Measurements from ENCODE around the gene KIF2C. TPM values are rescaled to one million over a fixed set of nuclear protein-coding genes. Genes with fewer than 3 reads are reported as not detected.
A peak's percentile ranks its signal among the peaks of the same experiment; 100 is the strongest.

KIF2C gene
- total and polyA plus RNA-seq, 9 of the 15 experiments (the other 6 are each of a cell fraction or from before 2014, with no cell fraction given) = 84.9 to 226 (median 169) TPM

GRCh38 chr1:44739307-44740178, at the start of gene KIF2C (continued):
- TF ChIP-seq, protein P1, sequence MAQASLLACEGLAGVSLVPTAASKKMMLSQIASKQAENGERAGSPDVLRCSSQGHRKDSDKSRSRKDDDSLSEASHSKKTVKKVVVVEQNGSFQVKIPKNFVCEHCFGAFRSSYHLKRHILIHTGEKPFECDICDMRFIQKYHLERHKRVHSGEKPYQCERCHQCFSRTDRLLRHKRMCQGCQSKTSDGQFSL (CRISPR knock-in tag; IDR thresholded peaks at IDR 0.05) = no peak
- TF ChIP-seq, protein P1 (tag; IDR thresholded peaks at IDR 0.05) = no peak
- TF ChIP-seq HES1 (IDR thresholded peaks at IDR 0.05; ENCODE audit: low read depth) = peak; percentile 57; the same call in 1 of the 2 replicates
- peak; percentile 16 to 73; a peak in 3 of 4 replicates for TF ChIP-seq FOXK2 (conservative IDR thresholded peaks at IDR 0.05 in 1 of 2, IDR thresholded peaks at IDR 0.05 in 1 of 2; ENCODE audit: low read depth in 2 of 2)
- peak; percentile 55 for TF ChIP-seq RBBP5 (IDR thresholded peaks at IDR 0.05; ENCODE audit: borderline replicate concordance, insufficient read depth, low read length, poor library complexity, severe bottlenecking)
- TF ChIP-seq ATF3 (IDR thresholded peaks at IDR 0.05) = peak; percentile 47; the same call in 1 of the 2 replicates
- TF ChIP-seq ATF3 (CRISPR knock-in tag; conservative IDR thresholded peaks at IDR 0.05) = peak; percentile 62; the same call in 1 of the 2 replicates
- TF ChIP-seq ZNF764 (CRISPR knock-in tag; IDR thresholded peaks at IDR 0.05; ENCODE audit: low read depth) = no peak
- peak; percentile 66 for TF ChIP-seq HDAC3 (IDR thresholded peaks at IDR 0.05; ENCODE audit: borderline replicate concordance, partially characterized antibody)
- TF ChIP-seq NONO (IDR thresholded peaks at IDR 0.05; ENCODE audit: low read depth in 2 of 2, low read length in 1 of 2) = 0 out of 4 replicates have a peak, but pooled peaks of 1 of the 2 experiments have one; percentile 14
- TF ChIP-seq ZBTB5 (IDR thresholded peaks at IDR 0.05) = no peak
- TF ChIP-seq KLF13 (tag; IDR thresholded peaks at IDR 0.05; ENCODE audit: borderline replicate concordance, low read depth) = no peak
- TF ChIP-seq, protein P2, sequence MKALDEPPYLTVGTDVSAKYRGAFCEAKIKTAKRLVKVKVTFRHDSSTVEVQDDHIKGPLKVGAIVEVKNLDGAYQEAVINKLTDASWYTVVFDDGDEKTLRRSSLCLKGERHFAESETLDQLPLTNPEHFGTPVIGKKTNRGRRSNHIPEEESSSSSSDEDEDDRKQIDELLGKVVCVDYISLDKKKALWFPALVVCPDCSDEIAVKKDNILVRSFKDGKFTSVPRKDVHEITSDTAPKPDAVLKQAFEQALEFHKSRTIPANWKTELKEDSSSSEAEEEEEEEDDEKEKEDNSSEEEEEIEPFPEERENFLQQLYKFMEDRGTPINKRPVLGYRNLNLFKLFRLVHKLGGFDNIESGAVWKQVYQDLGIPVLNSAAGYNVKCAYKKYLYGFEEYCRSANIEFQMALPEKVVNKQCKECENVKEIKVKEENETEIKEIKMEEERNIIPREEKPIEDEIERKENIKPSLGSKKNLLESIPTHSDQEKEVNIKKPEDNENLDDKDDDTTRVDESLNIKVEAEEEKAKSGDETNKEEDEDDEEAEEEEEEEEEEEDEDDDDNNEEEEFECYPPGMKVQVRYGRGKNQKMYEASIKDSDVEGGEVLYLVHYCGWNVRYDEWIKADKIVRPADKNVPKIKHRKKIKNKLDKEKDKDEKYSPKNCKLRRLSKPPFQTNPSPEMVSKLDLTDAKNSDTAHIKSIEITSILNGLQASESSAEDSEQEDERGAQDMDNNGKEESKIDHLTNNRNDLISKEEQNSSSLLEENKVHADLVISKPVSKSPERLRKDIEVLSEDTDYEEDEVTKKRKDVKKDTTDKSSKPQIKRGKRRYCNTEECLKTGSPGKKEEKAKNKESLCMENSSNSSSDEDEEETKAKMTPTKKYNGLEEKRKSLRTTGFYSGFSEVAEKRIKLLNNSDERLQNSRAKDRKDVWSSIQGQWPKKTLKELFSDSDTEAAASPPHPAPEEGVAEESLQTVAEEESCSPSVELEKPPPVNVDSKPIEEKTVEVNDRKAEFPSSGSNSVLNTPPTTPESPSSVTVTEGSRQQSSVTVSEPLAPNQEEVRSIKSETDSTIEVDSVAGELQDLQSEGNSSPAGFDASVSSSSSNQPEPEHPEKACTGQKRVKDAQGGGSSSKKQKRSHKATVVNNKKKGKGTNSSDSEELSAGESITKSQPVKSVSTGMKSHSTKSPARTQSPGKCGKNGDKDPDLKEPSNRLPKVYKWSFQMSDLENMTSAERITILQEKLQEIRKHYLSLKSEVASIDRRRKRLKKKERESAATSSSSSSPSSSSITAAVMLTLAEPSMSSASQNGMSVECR (CRISPR knock-in tag; IDR thresholded peaks at IDR 0.05) = peak; percentile 73; the same call in 1 of the 2 replicates
- no peak for TF ChIP-seq MITF (IDR thresholded peaks at IDR 0.05)

Measured in K562 (cell line).